K562 (cell line): Measurements from ENCODE around the gene ICA1L. TPM values are rescaled to one million over a fixed set of nuclear protein-coding genes. Genes with fewer than 3 reads are reported as not detected.

Source experiments
- BRF1 ChIP-seq: IDR thresholded peaks from 3 replicates; pipeline ENCODE4 v1.6.1; 2011; ENCODE audit warnings: borderline replicate concordance, mild to moderate bottlenecking; ENCODE audit not compliant: insufficient read length; ENCODE audit errors: extremely low read depth
- DIDO1 ChIP-seq: fragments of 450-650 bp; IDR thresholded peaks from 2 replicates; pipeline ENCODE4 v1.6.1; 2016; ENCODE audit warnings: low read depth, missing biosample characterization, missing genetic modification characterization
- ESRRA ChIP-seq: fragments of 450-650 bp; IDR thresholded peaks from 2 replicates; pipeline ENCODE4 v1.6.1; 2014; ENCODE audit warnings: low read depth, mild to moderate bottlenecking, moderate library complexity, borderline replicate concordance
- FOS ChIP-seq: IDR thresholded peaks from 3 replicates; pipeline ENCODE4 v1.6.1; 2011; ENCODE audit not compliant: insufficient read length; ENCODE audit errors: extremely low read depth
- FOXA1 ChIP-seq: fragments of 450-650 bp; IDR thresholded peaks from 2 replicates; pipeline ENCODE4 v1.6.1; 2016; ENCODE audit warnings: mild to moderate bottlenecking, borderline replicate concordance
- HCFC1 ChIP-seq: IDR thresholded peaks from 2 replicates; pipeline ENCODE4 v1.6.1; 2012; ENCODE audit warnings: low read depth, low read length, improper control_type of control experiment
- HOXB6 ChIP-seq: fragments of 250-450 bp; sonication (Bioruptor Pico); IDR thresholded peaks from 2 replicates; pipeline ENCODE4 v1.5.1; 2022; ENCODE audit warnings: mild to moderate bottlenecking, borderline replicate concordance
- HSF4 ChIP-seq: fragments of 250-450 bp; sonication (Bioruptor Pico); IDR thresholded peaks from 2 replicates; pipeline ENCODE4 v2.1.2; 2022; ENCODE audit warnings: mild to moderate bottlenecking, moderate library complexity, borderline replicate concordance
- JUN ChIP-seq, 2 experiments: sonication (generic) in 1 of 2; formaldehyde crosslinking in 1 of 2; IDR thresholded peaks; 2 replicates each; pipeline versions ENCODE4 v1.6.1 to v1.8.0; 2012 to 2022; ENCODE audit warnings: borderline replicate concordance in 2 of 2, mild to moderate bottlenecking in 2 of 2, improper control_type of control experiment in 1 of 2, low read depth in 1 of 2, low read length in 1 of 2, missing genetic modification reagents in 1 of 2
- MCM5 ChIP-seq: fragments of 450-650 bp; IDR thresholded peaks from 2 replicates; pipeline ENCODE4 v1.6.1; 2016; ENCODE audit warnings: low read depth
- MYNN ChIP-seq, 2 experiments: sonication (generic); formaldehyde crosslinking in 1 of 2; IDR thresholded peaks; 2 replicates each; pipeline versions ENCODE4 v1.5.0 to v1.6.1; 2016 to 2020; ENCODE audit warnings: antibody characterized with exemption in 1 of 2, missing genetic modification reagents in 1 of 2
- NCOR1 ChIP-seq: fragments of 450-650 bp; IDR thresholded peaks from 2 replicates; pipeline ENCODE4 v1.6.1; 2016; ENCODE audit warnings: mild to moderate bottlenecking, moderate library complexity
- RFX7 ChIP-seq: fragments of 250-450 bp; sonication (Bioruptor Pico); IDR thresholded peaks from 2 replicates; pipeline ENCODE4 v1.5.1; 2021; ENCODE audit warnings: mild to moderate bottlenecking
- SAP30 ChIP-seq: fragments of 200-600 bp; sonication (generic); IDR thresholded peaks from 2 replicates; pipeline ENCODE4 v1.6.1; 2012; ENCODE audit warnings: borderline replicate concordance, low read depth, mild to moderate bottlenecking, moderate library complexity, low read length, control low read depth, inconsistent platforms; ENCODE audit not compliant: insufficient read depth, poor library complexity, severe bottlenecking
- SMARCB1 ChIP-seq: IDR thresholded peaks from 2 replicates; pipeline ENCODE4 v1.6.1; 2011; ENCODE audit warnings: improper control_type of control experiment, low read depth; ENCODE audit not compliant: insufficient read length
- SNRNP70 ChIP-seq: fragments of 200-400 bp; formaldehyde crosslinking; optimal IDR thresholded peaks from 2 replicates; pipeline ENCODE3; 2017; ENCODE audit warnings: low read depth, low read length
- ZNF253 ChIP-seq: fragments of 250-450 bp; sonication (Bioruptor Pico); conservative IDR thresholded peaks from 2 replicates; pipeline ENCODE4 v1.6.1; 2021; ENCODE audit warnings: mild to moderate bottlenecking
- ZNF436 ChIP-seq: fragments of 250-450, 450-650 bp; sonication (Bioruptor Pico); formaldehyde crosslinking; IDR thresholded peaks from 2 replicates; pipeline ENCODE4 v1.7.0; 2020; ENCODE audit warnings: mild to moderate bottlenecking
- ZNF77 ChIP-seq: fragments of 250-450 bp; sonication (Bioruptor Pico); IDR thresholded peaks from 2 replicates; pipeline ENCODE4 v1.5.0; 2020
- polyA plus RNA-seq, 8 experiments: library from polyadenylated mRNA; depleted of rRNA in 4 of 8; stranded (reverse) in 5 of 8; unstranded in 3 of 8; fragments of >200 nt; fragmentation: Nextera tagmentation in 2 of 8; fragmentation: Illumina TruSeq in 1 of 8; extraction: Ambion mirVana in 2 of 8; extraction: Trizol in 1 of 8; gene quantifications; 2 replicates each; pipeline versions ENCODE4 v1.2.1 to v1.2.3, GENCODE V29; 2011 to 2014; ENCODE audit warnings: inconsistent platforms in 1 of 8, missing spikeins in 1 of 8
- total RNA-seq, 7 experiments: library from RNA; depleted of rRNA in 6 of 7; stranded (reverse); fragments of >200 nt in 6 of 7; fragmentation: Illumina TruSeq in 2 of 7; extraction: Trizol in 2 of 7; gene quantifications; 2 replicates each; pipeline versions ENCODE4 v1.2.1 to v1.2.3, GENCODE V29; 2011 to 2021; ENCODE audit warnings: low replicate concordance in 1 of 7
- TF ChIP-seq, protein P1 (sequence below): fragments of 250-450 bp; sonication (Bioruptor Pico); IDR thresholded peaks from 2 replicates; pipeline ENCODE4 v1.4.0; 2020; ENCODE audit warnings: mild to moderate bottlenecking
- TF ChIP-seq, protein P2 (sequence below): IDR thresholded peaks from 2 replicates; pipeline ENCODE4 v1.6.1; 2011; ENCODE audit not compliant: insufficient read length; ENCODE audit errors: extremely low read depth
- TF ChIP-seq, protein P3 (sequence below): IDR thresholded peaks from 3 replicates; pipeline ENCODE4 v1.6.1; 2011; ENCODE audit warnings: borderline replicate concordance, mild to moderate bottlenecking; ENCODE audit not compliant: insufficient read length, insufficient read depth
- TF ChIP-seq, protein P4 (sequence below): fragments of 200-800 bp; sonication (Bioruptor generic); IDR thresholded peaks from 2 replicates; pipeline ENCODE4 v1.6.1; 2017; ENCODE audit warnings: missing genetic modification characterization, missing compliant biosample characterization

ICA1L gene
- total and polyA plus RNA-seq, 9 of the 15 experiments (the other 6 are each of a cell fraction or from before 2014, with no cell fraction given) = 0.57 to 1.7 (median 1.1) TPM

DNA sequence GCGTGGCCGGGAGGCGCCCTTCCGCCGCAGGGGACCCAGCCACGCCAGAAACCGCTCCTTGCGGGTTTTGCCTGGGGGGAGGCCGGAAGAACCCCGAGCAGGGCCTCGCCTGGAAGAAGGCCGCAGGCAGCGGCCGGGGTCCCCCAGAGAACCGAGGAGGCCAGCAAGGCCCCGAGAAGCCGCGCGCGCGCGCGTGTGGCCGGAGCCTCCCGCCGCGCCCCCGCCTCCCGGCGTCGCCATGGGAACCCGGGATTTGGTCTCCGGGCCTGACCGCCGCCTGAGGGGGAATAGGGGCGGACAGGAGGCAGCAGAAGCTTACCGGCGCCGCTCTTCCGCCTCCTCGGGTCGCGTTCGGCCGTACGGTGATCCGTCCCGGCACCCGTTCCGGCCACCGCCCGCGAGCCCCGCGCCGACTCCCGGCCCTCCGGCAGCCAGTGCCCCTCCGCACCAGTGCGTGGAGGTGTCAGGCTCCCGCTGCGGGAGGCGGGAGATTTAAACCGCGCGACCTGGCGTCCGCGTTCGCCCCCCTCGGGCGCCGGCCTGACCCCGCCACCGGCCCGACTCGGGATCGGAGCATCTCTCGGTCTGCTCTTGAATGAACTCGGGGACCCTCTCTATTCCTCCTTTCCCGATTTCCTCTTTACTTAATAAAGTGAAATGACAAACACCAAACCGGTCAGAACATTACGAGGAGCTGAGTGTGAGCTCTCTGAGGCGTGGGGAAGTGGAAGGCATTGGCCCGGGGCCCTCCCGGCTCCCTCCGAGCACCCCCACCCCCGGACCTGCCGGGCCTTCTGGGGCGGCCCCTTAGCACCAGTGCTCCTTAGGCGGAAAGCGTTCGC, at the start of gene ICA1L (continued):
- TF ChIP-seq, protein P1, sequence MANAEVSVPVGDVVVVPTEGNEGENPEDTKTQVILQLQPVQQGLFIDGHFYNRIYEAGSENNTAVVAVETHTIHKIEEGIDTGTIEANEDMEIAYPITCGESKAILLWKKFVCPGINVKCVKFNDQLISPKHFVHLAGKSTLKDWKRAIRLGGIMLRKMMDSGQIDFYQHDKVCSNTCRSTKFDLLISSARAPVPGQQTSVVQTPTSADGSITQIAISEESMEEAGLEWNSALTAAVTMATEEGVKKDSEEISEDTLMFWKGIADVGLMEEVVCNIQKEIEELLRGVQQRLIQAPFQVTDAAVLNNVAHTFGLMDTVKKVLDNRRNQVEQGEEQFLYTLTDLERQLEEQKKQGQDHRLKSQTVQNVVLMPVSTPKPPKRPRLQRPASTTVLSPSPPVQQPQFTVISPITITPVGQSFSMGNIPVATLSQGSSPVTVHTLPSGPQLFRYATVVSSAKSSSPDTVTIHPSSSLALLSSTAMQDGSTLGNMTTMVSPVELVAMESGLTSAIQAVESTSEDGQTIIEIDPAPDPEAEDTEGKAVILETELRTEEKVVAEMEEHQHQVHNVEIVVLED (CRISPR knock-in tag) = no peak
- TF ChIP-seq HOXB6 (CRISPR knock-in tag) (no peak), JUN (IDR thresholded peaks at IDR 0.05; ENCODE audit: borderline replicate concordance, low read depth, low read length) (no peak), JUN (CRISPR knock-in tag; IDR thresholded peaks at IDR 0.05; ENCODE audit: borderline replicate concordance) (no peak), MCM5 (no peak), FOXA1 (no peak), ZNF77 (CRISPR knock-in tag) (no peak), SAP30 (peak; percentile 36), MYNN (IDR thresholded peaks at IDR 0.05) (no peak), MYNN (CRISPR knock-in tag; IDR thresholded peaks at IDR 0.05) (no peak), SNRNP70 (no peak), ESRRA (no peak), HCFC1 (no peak), ZNF436 (CRISPR knock-in tag) (no peak), ZNF253 (no peak), BRF1 (no peak), NCOR1 (no peak), SMARCB1 (no peak), DIDO1 (tag) (no peak), HSF4 (CRISPR knock-in tag) (no peak), RFX7 (CRISPR knock-in tag) (no peak), FOS (no peak)
- TF ChIP-seq, protein P2, sequence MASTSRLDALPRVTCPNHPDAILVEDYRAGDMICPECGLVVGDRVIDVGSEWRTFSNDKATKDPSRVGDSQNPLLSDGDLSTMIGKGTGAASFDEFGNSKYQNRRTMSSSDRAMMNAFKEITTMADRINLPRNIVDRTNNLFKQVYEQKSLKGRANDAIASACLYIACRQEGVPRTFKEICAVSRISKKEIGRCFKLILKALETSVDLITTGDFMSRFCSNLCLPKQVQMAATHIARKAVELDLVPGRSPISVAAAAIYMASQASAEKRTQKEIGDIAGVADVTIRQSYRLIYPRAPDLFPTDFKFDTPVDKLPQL = no peak
- TF ChIP-seq, protein P3, sequence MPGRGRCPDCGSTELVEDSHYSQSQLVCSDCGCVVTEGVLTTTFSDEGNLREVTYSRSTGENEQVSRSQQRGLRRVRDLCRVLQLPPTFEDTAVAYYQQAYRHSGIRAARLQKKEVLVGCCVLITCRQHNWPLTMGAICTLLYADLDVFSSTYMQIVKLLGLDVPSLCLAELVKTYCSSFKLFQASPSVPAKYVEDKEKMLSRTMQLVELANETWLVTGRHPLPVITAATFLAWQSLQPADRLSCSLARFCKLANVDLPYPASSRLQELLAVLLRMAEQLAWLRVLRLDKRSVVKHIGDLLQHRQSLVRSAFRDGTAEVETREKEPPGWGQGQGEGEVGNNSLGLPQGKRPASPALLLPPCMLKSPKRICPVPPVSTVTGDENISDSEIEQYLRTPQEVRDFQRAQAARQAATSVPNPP = no peak
- TF ChIP-seq, protein P4, sequence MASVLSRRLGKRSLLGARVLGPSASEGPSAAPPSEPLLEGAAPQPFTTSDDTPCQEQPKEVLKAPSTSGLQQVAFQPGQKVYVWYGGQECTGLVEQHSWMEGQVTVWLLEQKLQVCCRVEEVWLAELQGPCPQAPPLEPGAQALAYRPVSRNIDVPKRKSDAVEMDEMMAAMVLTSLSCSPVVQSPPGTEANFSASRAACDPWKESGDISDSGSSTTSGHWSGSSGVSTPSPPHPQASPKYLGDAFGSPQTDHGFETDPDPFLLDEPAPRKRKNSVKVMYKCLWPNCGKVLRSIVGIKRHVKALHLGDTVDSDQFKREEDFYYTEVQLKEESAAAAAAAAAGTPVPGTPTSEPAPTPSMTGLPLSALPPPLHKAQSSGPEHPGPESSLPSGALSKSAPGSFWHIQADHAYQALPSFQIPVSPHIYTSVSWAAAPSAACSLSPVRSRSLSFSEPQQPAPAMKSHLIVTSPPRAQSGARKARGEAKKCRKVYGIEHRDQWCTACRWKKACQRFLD = no peak
